Embryonic facial prominence (tissue), 1 donor: ENCODE measurements around the gene SLC16A9.
"Not testable (repeated sequence)": the region's sequence is repeated elsewhere in the genome, so short reads cannot be mapped to it uniquely, and the experiment has no call there.

ENCODE experiments used
- DNase-seq: peaks from one replicate; pipeline ENCODE4 v3.0.0-alpha.2; 2016; ENCODE audit errors: extremely low spot score

SLC16A9 gene

DNA sequence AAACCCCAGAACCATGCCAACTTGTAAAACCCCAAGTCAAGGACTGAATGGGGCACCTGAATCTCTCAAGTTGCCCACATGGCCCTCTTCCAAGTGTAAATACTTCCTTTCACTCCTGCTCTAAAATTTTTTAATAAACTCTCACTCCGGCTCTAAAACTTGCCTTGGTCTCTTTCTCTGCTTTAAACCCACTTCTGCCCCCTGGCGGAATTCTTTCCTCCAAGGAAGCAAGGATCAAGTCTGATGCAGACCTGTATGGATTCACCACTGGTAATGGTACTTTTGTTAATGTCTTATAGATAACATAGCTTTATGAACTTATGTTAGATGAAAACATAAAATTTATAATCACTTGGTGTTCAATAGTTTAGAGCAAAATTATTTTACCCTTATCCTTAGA lies 33.8 kb downstream of the SLC16A9 start:
- DNase-seq, result no peak

DNA sequence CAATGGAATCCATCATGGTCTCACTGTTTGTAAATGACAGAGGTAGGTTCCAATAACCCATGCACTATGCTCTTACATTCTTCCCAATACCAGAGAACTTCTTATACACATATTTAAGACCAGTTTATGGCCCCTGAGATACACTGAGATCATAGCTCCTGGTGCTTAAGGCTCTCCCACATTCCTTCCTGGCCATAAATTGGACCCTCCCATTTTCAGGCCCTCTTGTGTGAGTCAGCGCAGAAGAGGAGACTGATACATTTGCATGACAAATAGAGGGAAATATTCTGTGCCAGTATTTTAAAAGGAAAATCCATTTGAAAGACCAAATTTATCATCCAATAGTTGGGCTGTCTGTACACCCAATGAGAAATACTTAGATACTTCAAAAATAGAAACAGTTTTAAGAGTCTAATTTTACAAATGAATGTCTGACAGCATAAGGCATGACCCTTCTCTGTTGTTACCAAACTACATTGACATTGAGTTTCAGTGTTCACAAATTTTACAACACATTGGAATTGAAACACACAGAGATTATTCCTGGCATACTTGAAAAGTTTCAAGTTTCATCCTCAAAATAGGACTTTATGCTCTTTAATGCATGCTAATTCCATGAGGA lies 35.3 kb downstream of the SLC16A9 start:
- no peak for DNase-seq

DNA sequence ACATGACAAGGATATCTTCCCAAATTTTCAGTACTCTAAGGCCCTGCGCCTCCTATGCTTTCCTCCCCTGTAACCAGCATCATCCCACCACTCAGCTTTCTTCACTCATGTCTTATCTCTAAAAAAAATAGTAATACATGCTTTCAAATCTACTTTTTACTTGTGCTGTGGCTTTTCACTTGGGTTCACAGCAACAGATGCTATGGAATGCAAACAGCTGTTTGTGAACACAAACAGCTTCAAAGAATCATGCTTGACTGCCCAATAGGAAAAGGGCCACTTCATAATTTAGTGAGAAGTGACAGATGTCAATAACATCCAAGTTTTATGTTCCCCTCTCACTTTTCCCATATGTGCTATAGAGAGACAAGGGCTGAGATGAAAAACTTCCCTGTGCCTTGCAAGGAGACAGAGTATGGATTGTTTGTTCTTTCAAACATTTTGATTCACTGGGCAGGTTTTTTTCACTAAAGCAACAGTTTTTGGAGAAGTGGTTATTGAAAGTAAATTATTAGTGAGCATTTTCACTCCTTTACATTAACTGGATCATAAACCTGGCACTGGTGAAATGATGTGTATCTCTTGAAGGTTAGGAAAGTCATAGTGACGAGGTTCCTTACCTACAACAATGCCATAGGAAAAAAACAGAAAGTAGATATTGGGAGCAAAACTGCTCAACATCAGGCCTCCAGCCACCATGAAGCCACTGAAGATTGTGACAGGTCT lies 37.3 kb downstream of the SLC16A9 start:
- DNase-seq, result no peak

DNA sequence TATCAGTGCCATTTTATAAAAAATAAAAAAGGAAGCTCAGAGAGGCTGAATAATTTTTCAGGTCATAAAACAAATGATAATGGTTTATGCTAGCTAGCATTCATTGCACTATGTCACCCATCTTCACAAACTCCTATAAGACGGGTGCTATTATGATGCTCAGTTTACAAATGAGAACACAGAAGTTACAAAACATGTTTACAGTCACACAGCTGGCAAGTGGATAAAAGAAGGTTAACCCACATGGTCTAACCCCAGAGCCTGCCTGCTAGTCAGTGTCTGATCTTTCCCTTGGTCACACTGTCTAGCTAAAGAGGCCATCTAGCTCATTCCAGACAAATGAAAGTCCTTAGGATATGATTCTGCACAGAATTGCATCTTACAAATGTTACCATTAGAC lies 39.4 kb downstream of the SLC16A9 start:
- DNase-seq, result no peak

DNA sequence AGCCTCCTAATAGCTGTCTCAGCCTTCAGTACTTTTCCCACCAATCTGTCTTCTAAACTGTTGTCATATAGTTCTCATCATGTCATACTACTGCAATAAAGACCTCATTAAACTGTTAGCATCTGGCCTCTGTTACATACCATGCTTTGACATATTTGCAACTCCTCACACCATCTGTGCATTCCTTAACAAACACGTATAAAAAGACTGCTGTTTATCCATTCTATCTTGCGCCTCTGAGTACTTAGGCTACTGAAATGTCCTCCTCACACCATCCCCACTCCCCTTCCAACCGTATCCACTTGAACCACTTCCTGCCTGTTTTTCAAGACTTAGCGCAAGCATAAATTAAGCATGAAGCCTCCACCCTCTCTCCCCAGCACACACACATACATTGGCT lies 41.6 kb downstream of the SLC16A9 start:
- DNase-seq, result no peak

DNA sequence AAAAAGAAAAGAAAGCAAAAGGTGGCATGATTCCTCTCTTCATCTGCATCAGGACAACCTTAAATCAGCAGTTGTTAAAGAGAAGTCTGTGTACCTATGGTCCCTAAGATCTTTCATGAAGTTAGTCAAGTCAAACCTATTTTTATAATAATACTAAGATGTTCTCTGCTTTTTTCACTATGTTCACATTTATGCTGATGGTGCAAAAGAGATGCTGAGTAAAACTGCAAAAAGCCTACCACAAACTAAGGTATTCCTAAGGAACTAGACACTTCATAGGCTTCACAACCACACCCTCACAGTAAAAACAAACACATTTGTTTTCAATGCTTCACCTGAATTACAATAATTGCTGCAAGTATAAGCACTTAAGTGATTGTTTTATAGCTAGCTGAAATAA lies 43.3 kb downstream of the SLC16A9 start:
- DNase-seq, result no peak

DNA sequence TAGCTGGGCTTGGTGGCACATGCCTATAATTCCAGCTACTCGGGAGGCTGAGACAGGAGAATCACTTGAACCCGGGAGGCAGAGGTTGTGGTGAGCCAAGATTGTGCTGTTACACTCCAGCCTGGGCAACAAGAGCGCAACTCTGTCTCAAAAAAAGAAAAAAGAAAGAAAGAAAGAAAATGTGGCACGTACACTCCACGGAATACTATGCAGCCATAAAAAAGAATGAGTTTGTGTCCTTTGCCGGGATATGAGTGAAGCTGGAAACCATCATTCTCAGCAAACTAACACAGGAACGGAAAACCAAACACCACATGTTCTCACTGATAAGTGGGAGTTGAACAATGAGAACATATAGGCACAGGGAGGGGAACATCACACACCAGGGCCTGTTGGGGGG lies 46.4 kb downstream of the SLC16A9 start:
- not testable (repeated sequence) for DNase-seq

DNA sequence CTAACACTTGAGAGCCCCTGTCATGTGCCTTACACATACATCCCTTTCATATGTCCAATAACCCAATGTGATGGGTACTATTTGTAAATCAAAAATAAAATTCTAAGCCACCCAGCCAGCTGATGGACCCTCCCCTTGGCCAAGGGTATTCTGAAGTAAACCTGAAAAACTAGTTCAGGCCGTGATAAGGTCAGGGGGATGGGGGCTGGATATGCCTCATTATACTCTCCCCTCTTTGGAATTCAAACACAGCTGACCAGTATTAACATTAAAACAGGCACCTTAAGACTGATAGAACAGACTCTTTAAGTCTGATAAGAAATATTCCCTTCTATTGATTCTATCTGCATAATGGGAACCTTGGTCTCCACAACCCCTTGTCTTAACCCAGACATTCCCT lies 51.9 kb downstream of the SLC16A9 start:
- DNase-seq, result no peak

DNA sequence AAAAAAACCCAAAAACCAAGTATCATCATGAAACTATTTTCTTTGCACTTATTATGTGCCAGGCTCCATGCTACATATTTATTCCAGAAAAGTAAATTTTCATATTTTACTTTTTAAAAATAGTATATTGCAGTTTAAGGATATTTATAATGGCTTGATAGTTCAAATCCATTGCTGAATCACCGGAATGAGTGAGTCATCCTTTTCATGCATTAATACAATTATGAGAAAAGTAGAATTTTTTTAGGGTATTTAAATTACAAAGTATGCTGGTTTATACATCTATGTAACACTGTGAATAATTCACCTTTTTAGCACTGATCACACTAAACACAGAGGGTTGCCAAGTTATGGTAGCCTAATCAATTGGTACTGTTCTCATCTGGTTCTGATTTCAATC lies 54.3 kb downstream of the SLC16A9 start:
- no peak for DNase-seq

DNA sequence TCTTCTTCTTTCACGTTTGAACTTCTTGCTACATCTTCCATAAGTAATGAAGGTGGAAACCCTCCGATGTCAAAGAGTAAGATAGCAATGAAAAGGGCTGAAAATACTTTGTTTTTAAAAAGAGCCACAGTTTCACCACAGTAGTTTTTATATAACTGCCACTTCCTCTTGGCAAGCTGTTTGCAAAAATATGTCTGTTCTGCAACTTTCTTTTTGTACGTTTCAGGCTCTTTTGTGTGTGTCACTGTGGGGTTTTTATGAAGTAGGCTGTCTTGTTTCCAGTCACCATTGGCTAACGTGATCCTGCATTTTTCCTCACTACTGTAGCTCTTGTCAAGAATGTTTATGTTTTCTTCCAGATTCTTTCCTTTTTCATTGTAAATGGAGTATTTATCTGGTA lies 55.6 kb downstream of the SLC16A9 start:
- no peak for DNase-seq

DNA sequence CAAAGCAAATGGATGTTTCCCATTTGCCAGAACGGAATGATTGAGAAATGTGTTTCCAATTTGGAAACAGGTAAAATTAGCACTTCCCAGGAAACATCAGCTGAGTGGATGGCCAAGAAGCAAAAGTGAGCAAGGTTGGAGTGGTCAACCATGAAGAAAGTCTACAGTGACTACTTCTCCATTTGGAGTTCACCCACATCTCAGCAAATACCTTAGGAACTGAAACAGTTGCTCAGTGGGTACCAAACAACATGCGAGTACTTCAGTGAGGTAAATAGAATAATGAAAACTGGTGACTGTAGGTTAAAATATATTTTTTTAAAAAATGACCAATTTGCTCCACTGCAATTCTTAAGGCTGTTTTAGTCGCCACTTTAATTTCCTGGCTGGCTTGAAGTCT lies 57.7 kb downstream of the SLC16A9 start:
- DNase-seq, result no peak

DNA sequence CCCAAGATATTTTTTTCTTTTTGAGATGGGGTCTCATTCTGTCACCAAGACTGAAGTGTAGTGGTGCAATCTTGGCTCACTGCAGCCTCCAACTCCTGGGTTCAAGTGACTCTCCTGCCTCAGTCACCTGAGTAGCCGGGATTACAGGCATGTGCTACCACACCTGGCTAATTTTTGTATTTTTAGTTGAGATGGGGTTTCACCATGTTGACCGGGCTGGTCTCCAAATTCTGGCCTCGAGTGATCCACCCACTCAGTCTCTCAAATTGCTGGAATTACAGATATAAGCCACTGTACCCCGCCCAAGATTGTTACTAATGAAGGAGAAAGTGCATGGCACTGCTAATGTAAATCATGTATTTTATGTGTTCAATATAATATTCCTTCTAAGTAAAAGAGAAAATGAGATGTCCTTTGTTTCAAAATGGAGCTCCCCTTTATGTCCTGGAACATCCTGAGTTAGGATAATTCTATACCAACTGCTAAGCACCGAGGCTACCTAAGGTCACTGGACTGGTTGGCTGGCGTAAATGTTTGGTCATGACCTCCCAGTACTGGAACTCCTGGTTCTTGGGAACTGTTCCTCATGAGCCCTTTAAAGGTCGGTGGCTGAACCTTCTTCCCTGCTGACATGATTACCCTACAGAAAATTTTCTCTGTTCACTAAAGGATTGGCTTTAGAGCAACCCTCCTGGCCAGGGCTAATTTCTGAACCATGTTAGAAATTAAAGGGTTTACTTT lies 59.9 kb downstream of the SLC16A9 start:
- DNase-seq, result no peak

DNA sequence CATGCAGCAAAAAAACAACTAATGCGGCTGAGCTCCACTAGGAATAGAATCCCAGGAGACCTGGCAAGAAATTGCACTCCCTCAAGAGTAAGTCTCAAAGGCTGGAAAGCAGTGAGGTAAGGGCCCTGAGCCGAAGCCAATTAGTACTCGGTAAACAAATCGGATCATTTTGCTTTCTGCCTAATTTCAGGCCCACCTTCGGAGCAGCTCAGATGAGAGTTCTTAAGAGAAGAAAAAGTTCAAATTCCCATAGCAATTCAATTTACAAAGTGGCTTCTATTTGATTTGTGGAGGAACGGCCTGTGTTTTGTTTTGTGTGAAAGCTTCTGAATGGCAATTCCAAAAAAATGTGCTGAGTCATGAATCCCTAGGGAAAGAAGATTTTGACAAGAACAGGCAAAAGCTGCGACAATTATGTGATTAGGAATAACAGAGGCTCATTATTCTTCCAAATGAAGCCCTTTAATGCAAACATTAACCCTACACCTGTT lies 60.9 kb downstream of the SLC16A9 start:
- no peak for DNase-seq

DNA sequence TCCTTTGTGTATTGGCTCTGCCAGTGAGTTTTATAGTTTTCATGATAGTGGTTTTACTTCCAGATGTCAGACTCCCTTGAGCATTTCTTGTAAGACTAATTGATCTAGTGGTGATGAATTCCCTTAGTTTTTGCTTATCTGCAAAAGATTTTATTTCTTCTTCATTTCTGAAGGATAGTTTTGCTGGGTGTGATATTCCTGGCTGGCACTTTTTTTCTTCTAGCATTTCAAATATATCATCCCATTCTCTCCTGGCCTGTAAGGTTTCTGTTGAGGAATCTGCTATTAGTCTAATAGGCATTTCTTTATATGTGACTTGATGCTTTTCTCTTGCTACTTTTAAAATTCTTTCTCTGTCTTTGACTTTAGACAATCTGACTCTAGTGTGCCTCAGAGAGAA lies 64.8 kb downstream of the SLC16A9 start:
- DNase-seq, result no peak

DNA sequence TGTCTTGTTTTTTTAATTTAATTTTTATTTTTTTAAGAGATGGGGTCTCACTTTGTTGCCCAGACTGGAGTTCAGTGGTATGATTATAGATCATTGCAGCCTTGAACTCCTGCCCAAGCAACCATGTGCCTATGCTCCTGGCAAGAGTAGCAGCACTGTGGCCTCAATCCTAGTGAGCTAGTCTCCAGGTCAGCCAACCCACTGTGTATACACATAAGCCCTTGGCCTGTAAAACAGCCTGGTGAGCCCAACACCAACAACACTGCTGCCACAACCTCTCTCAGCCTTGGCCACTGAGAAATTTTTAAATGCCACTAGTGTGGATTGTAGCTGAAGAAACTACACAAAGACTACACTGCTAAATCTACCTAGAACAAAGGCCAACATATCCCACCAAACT lies 68.0 kb downstream of the SLC16A9 start:
- not testable (repeated sequence) for DNase-seq

DNA sequence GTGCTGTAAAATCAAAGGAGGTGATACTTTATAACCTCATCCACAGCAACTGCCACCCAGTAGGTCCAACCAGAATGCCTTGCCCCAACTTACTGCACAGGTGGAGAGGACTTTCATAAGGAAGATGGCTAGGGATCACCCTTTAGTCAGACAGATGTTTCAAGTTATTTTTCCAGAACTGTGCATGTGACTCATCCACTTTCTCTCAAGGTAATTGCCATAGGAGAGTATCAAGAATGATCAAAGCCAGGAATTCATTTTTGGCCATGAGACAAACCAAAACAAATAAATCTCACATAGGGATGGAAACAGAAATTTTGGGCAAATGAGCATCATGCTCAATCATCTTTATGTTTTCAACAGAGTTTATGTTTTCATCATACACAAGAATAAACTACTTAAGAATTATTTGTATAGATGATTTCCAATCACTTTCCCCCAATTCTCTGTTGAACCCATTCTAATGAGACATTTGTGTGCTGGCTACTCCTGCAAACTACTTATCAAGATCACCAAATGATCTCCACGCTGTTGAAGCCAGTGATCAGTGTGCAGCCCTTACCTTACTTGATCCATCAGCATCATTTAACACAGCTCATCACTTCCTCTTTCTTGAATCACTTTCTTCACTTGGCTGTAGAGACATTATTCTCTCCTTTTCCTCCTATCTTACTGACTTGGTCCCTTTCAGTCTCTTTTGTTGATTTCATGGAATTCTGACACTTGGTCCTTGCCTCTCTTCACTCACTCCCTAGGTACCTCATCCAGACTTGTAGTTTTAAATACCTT lies 74.0 kb downstream of the SLC16A9 start:
- DNase-seq, result no peak

DNA sequence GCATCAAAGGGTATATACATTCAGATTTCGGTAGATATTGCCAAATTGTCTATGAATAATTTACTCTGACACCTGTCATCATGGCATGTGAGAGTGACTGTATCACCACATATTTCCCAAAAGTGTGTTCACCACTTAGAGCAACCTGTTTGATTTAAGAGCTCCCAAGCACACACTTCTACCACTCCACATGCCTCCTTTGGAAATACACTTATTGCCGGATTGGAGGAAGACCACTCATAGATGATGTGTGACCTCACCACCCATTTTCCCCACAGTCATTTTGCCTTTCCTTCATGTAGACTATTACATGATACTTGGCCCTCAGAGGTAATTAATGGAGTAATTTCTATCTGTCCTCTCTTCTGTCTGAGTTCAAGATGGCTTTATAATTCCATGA lies 75.5 kb downstream of the SLC16A9 start:
- DNase-seq, result no peak

DNA sequence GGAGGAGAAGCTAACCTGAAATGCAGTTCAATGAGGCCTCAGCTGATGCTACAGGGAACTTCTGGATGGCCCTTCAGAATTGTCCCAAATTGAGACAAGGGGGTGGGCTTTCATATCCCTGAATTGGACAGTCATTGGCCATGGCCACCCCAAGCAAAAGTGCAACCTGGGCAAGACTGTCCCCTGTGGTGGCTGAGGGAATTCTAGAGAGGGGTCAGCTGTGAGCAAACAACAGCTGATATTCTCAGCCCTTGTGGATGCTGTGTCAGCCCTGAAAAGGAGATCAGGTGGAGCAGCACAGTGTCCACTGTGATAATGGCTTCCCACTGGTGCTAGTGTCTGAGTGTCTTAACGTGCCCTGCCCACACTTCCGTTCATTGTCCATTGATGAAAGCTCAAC lies 76.6 kb downstream of the SLC16A9 start:
- DNase-seq, result no peak

DNA sequence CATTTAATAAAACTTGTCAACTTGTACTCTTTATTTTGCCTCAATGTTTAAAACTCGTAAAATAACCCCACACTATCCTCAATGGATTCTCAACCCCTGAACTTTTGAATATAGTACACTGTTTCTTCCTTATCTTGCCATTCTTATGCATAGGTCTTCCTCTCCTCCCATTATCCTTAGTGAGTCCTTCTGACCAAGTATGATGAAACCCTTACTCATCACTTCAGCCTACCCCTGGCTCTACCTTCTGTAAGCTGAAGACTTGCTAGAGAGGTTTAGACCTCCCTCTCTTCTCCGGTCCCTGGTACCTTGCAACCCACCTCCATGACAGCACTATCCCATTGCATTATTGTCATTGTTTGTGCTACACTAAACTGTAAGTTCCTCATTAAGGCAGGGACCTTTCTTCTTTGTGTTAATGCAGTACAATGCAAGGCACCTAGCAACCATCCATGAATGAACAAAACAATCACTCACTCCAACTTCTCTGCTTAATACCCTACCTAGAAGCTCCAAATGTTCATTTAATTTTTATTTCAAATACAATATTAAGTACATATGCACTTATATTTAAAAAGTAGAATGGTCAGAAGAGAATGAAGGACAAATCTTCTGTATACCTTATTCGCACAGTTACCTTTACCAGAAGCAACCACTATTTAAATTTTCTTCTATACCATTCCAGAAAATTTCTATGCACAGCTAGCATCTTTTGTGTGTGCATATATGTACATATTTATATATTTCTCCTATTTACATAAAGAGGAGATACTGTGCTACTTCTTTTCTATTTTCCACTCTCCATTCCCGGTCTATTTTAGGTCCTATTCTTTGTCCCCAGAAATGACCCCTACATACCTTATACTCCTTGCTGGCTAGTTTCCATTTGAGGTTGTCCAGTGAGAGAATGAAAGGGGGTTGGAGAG lies 77.5 kb downstream of the SLC16A9 start:
- DNase-seq, result no peak

DNA sequence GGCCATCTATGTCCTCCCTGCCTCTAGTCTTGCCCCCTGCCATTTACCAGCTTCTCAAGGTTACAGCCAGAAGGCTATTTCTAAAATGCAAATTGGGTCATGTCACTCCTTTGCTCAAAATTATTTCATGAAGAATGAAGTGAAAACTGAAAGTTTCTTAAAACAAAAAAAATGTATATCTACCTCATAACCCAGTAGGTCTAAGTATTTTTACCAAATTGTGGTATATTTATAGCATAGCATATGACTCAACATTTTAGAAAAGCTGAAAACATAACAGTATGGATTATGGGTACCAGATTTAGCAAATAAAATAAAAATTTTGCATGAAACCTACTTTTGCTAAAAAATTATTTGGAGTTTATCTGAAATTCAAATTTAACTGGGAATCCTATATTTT lies 78.4 kb downstream of the SLC16A9 start:
- DNase-seq, result no peak

DNA sequence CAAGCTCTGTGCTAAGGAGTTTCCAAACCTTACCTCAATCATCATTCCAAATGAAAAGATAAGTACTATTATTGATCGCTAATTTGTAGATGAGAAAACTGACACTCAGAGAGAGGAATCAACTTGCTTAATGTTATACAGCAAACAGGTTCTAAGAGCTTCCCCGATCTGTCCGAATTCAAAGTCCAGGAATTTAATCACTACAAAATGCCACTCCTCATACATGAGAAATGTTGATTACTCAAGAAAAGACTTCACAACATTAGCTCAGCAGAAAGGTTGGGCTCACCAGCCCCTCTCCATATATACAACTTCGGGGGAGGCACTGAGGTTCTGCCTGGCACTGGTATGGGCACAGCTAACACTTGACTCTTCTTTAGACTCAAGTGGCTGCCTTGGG lies 80.7 kb downstream of the SLC16A9 start:
- DNase-seq, result no peak
